ENCODE results near the gene UBA1. TPM values are rescaled to one million over a fixed set of nuclear protein-coding genes. Genes with fewer than 3 reads are reported as not detected.

The UBA1 gene
- total and polyA plus RNA-seq, 2 experiments from 2014 or later = 146 to 264 TPM

DNA sequence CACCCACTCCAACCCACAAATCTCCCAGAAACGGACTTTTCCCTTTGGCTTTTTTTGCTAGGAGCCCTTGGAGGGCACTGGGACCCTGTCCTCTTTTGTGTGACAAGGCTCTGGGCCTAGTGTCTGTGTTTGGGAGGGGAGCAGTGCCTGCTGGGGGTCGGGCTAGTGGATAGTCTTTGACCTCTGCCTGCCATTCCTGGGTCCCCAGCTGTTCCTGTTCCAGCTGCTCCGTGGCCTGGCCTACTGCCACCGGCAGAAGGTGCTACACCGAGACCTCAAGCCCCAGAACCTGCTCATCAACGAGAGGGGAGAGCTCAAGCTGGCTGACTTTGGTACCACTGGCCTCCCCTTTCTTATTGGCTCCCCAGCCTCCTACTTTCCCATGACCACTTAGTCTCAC is 32.4 kb downstream of the UBA1 start:
- Histone ChIP-seq H3K36me3 (ENCODE audit: low read depth) (no peaks in the 10 kb centered on the region), H3K79me2 (ENCODE audit: insufficient read depth) (peaks cover 13% of the 10 kb centered on the region), H3K27me3 (replicated peaks; ENCODE audit: insufficient read depth) (no peaks in the 10 kb centered on the region), H3K4me3 (no peak overlapping the region), H3K4me2 (ENCODE audit: unreplicated experiment) (no peak overlapping the region), H4K20me1 (ENCODE audit: insufficient read depth) (no peaks in the 10 kb centered on the region), H3K9me3 (ENCODE audit: low read depth) (no peaks in the 10 kb centered on the region), H3K4me1 (ENCODE audit: insufficient read depth) (no peaks in the 10 kb centered on the region), H3F3A (ENCODE audit: insufficient read depth) (no peaks in the 10 kb centered on the region), H3K9ac (no peak overlapping the region), H2AFZ (no peak overlapping the region), H3K9me2 (ENCODE audit: insufficient read depth) (no peaks in the 10 kb centered on the region), H3K27ac (no peak overlapping the region)
- 89 to 95% methylated on average over 2 to 5 of the region's 6 CpGs for WGBS, 2 experiments (ENCODE audit: low coverage in 1 of 2, low lambda C conversion rate in 2 of 2, missing lambda C conversion rate in 2 of 2)
- DNase-seq = no peak
- TF ChIP-seq EZH2phosphoT487 (IDR thresholded peaks at IDR 0.05; ENCODE audit: insufficient read depth, low read depth) (no peak), EZH2 (IDR thresholded peaks at IDR 0.05; ENCODE audit: insufficient read depth, poor library complexity, severe bottlenecking) (no peak)
- in situ Hi-C loops (cut with MboI) = no loop called here

DNA sequence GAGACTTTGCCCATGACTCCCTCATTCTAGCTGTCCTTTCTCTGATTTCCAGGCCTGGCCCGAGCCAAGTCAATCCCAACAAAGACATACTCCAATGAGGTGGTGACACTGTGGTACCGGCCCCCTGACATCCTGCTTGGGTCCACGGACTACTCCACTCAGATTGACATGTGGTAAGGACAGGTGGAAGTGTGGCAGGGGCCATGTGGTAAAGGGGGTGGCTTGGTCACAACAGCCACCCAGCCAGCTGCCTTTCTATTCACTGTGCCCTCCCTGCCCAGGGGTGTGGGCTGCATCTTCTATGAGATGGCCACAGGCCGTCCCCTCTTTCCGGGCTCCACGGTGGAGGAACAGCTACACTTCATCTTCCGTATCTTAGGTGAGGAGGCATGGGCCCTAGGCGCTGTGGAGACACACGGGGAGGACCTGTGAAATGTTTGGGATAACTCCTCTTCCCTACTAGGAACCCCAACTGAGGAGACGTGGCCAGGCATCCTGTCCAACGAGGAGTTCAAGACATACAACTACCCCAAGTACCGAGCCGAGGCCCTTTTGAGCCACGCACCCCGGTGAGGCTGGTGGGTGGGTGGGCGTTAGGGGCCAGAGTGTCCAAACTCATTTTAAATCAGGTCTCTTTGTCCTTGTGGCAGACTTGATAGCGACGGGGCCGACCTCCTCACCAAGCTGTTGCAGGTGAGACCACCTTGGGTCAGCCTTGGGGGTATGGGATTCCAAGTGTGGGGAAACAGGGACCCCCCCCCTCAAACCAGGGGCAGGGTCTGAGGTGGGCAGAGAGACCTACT is 33.1 kb downstream of the UBA1 start:
- TF ChIP-seq EZH2 (IDR thresholded peaks at IDR 0.05; ENCODE audit: insufficient read depth, poor library complexity, severe bottlenecking) (no peak), EZH2phosphoT487 (IDR thresholded peaks at IDR 0.05; ENCODE audit: insufficient read depth, low read depth) (no peak)
- H3K27me3 ChIP-seq (replicated peaks; ENCODE audit: insufficient read depth) = no peaks in the 10 kb centered on the region
- H3K79me2 ChIP-seq (ENCODE audit: insufficient read depth) = peaks cover 7% of the 10 kb centered on the region
- H3K4me2 ChIP-seq (ENCODE audit: unreplicated experiment) = no peak overlapping the region
- H3K9me3 ChIP-seq (ENCODE audit: low read depth) = no peaks in the 10 kb centered on the region
- no peaks in the 10 kb centered on the region for H3K9me2 ChIP-seq (ENCODE audit: insufficient read depth)
- H4K20me1 ChIP-seq (ENCODE audit: insufficient read depth) = no peaks in the 10 kb centered on the region
- no peak for DNase-seq
- 0 out of 2 replicates have a peak, but pooled peaks cover under 1% of the 10 kb centered on the region for H3F3A ChIP-seq (ENCODE audit: insufficient read depth)
- WGBS, 2 experiments (ENCODE audit: low coverage in 1 of 2, low lambda C conversion rate in 2 of 2, missing lambda C conversion rate in 2 of 2) = 84 to 88% methylated on average over 13 to 17 of the region's 19 CpGs
- no peaks in the 10 kb centered on the region for H3K4me1 ChIP-seq (ENCODE audit: insufficient read depth)
- no peak overlapping the region for H3K27ac ChIP-seq
- no peak overlapping the region for H3K4me3 ChIP-seq
- no peaks in the 10 kb centered on the region for H3K36me3 ChIP-seq (ENCODE audit: low read depth)
- H2AFZ ChIP-seq = no peak overlapping the region
- no peak overlapping the region for H3K9ac ChIP-seq
- in situ Hi-C loops (cut with MboI) = no loop called here

DNA sequence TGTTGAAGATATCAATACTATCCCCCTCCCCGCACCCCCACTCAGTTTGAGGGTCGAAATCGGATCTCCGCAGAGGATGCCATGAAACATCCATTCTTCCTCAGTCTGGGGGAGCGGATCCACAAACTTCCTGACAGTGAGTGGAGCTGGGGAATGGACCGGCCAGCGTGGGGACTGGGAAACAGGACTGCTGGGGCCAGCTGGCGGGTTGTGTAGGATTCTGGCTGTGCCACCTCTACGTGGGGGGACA is 33.6 kb downstream of the UBA1 start:
- TF ChIP-seq EZH2phosphoT487 (IDR thresholded peaks at IDR 0.05; ENCODE audit: insufficient read depth, low read depth) (no peak), EZH2 (IDR thresholded peaks at IDR 0.05; ENCODE audit: insufficient read depth, poor library complexity, severe bottlenecking) (no peak)
- WGBS, 2 experiments (ENCODE audit: low coverage in 1 of 2, low lambda C conversion rate in 2 of 2, missing lambda C conversion rate in 2 of 2) = 95 to 97% methylated on average over 5 to 9 of the region's 9 CpGs
- peaks cover 4% of the 10 kb centered on the region for H3K79me2 ChIP-seq (ENCODE audit: insufficient read depth)
- in situ Hi-C loops (cut with MboI) = no loop called here
- no peak for DNase-seq
- H3K9me3 ChIP-seq (ENCODE audit: low read depth) = no peaks in the 10 kb centered on the region
- H3K36me3 ChIP-seq (ENCODE audit: low read depth) = no peaks in the 10 kb centered on the region
- no peaks in the 10 kb centered on the region for H3K27me3 ChIP-seq (replicated peaks; ENCODE audit: insufficient read depth)
- no peaks in the 10 kb centered on the region for H3K4me1 ChIP-seq (ENCODE audit: insufficient read depth)
- H3K9ac ChIP-seq = no peak overlapping the region
- H4K20me1 ChIP-seq (ENCODE audit: insufficient read depth) = no peaks in the 10 kb centered on the region
- no peak overlapping the region for H3K27ac ChIP-seq
- H3K4me3 ChIP-seq = no peak overlapping the region
- H3K4me2 ChIP-seq (ENCODE audit: unreplicated experiment) = no peak overlapping the region
- peaks cover 6% of the 10 kb centered on the region; the same call in 1 of the 2 replicates for H3F3A ChIP-seq (ENCODE audit: insufficient read depth)
- H2AFZ ChIP-seq = no peak overlapping the region
- H3K9me2 ChIP-seq (ENCODE audit: insufficient read depth) = no peaks in the 10 kb centered on the region

DNA sequence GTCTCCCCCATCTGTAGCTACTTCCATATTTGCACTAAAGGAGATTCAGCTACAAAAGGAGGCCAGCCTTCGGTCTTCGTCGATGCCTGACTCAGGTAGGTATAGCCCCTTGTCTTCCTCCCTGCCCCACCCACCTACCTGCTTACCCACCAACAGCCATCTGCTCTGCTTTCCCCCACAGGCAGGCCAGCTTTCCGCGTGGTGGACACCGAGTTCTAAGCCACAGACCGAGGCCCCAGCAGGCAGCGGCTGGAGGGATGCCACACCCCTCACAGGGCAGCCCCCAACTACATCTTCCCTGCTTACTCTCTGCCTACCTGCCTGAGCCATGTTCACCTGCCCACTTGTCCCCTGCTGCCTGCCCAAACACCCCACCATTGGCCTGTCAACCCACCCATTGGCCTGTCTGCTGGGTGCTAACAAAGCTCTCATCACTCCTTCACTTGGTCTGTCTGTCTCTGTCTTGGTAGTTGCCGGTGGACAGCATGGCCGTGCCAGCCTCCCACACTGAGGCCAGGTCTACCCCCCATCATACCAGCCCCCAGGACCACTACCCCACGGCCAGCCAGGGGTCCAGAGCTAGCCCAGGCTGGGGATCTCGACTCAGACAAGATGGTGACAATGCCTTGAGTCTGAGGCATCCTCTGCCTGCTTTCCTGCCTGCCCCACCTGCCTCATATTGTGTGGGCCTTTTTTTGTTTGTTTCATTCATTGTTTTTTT is 35.1 kb downstream of the UBA1 start:
- Histone ChIP-seq H4K20me1 (ENCODE audit: insufficient read depth) (no peaks in the 10 kb centered on the region), H3K4me3 (no peak overlapping the region), H3K79me2 (ENCODE audit: insufficient read depth) (peaks cover 8% of the 10 kb centered on the region), H3K9me3 (ENCODE audit: low read depth) (no peaks in the 10 kb centered on the region), H3K4me2 (ENCODE audit: unreplicated experiment) (no peak overlapping the region), H3K9ac (no peak overlapping the region), H2AFZ (no peak overlapping the region), H3K4me1 (ENCODE audit: insufficient read depth) (no peaks in the 10 kb centered on the region), H3K27me3 (replicated peaks; ENCODE audit: insufficient read depth) (no peaks in the 10 kb centered on the region), H3F3A (ENCODE audit: insufficient read depth) (peaks cover 9% of the 10 kb centered on the region; the same call in 1 of the 2 replicates), H3K27ac (no peak overlapping the region), H3K36me3 (ENCODE audit: low read depth) (no peaks in the 10 kb centered on the region), H3K9me2 (ENCODE audit: insufficient read depth) (no peaks in the 10 kb centered on the region)
- no peak for TF ChIP-seq EZH2phosphoT487 (IDR thresholded peaks at IDR 0.05; ENCODE audit: insufficient read depth, low read depth)
- TF ChIP-seq EZH2 (IDR thresholded peaks at IDR 0.05; ENCODE audit: insufficient read depth, poor library complexity, severe bottlenecking) = no peak
- no peak for DNase-seq
- WGBS, 2 experiments (ENCODE audit: low coverage in 1 of 2, low lambda C conversion rate in 2 of 2, missing lambda C conversion rate in 2 of 2) = 80 to 85% methylated on average over 9 to 12 of the region's 12 CpGs
- in situ Hi-C loops (cut with MboI) = no loop called here

Measured in GM23248 (cell line).